Germinal center (tissue), 1 donor: ENCODE data around the gene PRUNE2.
"Not testable (repeated sequence)": the region's sequence is repeated elsewhere in the genome, so short reads cannot be mapped to it uniquely, and the experiment has no call there.

Experiments
- DNase-seq: peaks from one replicate; pipeline ENCODE4 v3.0.0; 2012; ENCODE audit warnings: mixed read lengths, low spot score

The PRUNE2 gene, protein sequence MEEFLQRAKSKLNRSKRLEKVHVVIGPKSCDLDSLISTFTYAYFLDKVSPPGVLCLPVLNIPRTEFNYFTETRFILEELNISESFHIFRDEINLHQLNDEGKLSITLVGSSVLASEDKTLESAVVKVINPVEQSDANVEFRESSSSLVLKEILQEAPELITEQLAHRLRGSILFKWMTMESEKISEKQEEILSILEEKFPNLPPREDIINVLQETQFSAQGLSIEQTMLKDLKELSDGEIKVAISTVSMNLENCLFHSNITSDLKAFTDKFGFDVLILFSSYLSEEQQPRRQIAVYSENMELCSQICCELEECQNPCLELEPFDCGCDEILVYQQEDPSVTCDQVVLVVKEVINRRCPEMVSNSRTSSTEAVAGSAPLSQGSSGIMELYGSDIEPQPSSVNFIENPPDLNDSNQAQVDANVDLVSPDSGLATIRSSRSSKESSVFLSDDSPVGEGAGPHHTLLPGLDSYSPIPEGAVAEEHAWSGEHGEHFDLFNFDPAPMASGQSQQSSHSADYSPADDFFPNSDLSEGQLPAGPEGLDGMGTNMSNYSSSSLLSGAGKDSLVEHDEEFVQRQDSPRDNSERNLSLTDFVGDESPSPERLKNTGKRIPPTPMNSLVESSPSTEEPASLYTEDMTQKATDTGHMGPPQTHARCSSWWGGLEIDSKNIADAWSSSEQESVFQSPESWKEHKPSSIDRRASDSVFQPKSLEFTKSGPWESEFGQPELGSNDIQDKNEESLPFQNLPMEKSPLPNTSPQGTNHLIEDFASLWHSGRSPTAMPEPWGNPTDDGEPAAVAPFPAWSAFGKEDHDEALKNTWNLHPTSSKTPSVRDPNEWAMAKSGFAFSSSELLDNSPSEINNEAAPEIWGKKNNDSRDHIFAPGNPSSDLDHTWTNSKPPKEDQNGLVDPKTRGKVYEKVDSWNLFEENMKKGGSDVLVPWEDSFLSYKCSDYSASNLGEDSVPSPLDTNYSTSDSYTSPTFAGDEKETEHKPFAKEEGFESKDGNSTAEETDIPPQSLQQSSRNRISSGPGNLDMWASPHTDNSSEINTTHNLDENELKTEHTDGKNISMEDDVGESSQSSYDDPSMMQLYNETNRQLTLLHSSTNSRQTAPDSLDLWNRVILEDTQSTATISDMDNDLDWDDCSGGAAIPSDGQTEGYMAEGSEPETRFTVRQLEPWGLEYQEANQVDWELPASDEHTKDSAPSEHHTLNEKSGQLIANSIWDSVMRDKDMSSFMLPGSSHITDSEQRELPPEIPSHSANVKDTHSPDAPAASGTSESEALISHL (N-terminal part only)

DNA sequence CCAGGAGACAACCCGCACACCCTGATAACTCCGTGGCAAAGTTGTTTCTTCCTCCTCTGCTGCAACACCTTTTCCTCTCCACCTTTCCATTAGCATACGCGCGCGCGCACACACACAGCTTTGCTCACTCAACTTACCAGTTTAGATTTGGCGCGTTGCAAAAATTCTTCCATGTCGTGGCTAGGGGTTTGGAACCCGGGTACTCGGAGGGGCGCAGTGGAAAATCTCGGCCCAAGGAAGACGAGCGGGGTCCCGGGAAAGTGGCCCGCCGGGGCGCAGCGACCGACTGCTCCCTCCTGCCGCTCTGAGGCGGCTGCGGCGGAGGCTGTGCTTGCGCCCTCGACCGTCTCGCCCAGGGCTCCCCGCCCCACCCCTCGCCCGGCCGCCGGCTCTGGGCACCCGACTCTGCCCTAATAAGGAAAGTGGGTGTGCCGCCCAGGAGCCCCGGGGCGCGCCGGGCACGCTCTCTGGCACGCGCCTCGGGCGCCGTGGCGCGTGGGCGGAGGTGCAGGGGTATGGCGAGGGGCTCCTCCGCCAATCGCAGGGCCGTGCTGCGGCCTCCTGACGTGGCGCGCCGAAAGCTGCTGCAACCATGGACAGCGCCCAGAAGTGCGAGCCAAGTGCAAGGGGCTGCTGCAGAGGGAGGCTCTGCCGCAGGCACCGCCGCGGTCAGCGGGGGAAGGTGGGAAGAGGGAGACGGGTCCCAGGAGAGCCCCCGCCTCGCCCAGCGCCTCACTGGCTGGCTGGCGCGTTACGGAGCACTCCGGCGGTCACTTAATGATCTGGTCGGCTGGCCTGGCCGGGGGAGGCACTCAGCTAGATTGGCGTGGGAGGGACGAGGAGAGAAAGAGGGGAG, at the start of gene PRUNE2:
Gene PRUNE2 (minus strand): TSS at position 324 of the 856 bp plus-strand sequence. CDS start 151 bp downstream, at position 173.
- DNase-seq: peak; percentile 35

DNA sequence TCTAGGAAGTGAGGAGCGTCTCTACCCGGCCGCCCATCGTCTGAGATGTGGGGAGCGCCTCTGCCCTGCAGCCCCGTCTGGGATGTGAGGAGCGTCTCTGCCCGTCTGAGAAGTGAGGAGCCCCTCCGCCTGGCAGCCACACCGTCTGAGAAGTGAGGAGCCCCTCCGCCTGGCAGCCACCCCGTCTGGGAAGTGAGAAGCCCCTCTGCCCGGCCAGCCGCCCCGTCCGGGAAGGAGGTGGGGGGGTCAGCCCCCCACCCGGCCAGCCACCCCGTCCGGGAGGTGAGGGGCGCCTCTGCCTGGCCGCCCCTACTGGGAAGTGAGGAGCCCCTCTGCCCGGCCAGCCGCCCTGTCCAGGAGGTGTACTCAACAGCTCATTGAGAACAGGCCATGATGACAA, 49.5 kb upstream of the PRUNE2 start:
- DNase-seq: not testable (repeated sequence)

DNA sequence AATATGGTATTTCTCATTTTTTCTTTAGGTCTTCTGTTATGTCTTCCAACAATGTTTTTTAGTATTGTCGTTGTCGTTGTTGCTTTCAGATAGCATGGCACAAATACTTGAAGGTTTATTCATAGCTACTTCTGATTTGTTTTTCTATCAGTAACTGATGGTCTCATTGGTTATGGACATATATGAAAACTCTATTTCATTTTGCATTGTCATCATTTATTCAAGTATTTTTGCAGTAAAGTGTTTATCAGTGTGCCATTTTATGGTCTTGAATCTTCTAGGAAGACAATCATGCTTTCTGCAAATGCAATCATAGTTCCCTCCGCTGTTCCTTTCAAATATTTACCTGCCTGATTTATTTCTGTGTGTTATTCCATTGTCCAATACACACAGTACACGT, 44.0 kb upstream of the PRUNE2 start:
- no peak for DNase-seq

DNA sequence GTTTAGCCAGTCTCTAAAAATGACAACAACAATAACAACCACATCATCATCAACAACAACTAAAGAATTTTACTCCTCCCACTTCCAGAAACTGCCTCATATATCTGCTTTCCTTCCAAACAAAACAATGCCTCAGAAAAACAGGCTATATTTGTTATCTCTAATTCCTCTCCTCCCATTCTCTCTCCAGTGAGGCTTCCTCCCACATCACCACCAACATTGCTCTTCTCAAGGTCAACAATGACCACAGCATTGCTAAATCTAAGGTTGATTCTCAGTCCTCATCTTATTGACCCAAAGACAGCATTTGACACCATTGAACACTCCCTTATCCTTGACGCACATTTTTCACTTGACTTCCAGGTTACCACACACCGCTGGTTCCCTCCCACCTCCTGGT, 38.1 kb upstream of the PRUNE2 start:
- no peak for DNase-seq

DNA sequence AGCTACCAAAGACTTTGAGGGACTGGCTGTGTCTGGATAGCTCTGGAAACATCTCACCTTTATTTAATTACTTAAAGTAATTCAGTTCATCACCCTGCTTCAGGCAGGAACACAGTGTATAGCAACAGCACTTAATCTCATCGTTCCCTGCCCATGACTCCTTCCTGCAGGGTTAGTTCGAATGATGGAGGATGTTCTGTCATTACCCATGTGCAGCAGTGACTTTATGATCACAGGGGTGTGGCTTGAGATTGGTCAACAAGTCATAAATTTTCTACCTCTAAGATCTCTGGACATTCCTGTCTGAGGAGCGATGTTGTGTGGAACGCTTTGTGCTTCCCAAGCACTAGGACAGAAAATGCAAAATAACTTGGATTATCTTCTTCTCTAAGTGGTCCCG, 37.1 kb upstream of the PRUNE2 start:
- no peak for DNase-seq

DNA sequence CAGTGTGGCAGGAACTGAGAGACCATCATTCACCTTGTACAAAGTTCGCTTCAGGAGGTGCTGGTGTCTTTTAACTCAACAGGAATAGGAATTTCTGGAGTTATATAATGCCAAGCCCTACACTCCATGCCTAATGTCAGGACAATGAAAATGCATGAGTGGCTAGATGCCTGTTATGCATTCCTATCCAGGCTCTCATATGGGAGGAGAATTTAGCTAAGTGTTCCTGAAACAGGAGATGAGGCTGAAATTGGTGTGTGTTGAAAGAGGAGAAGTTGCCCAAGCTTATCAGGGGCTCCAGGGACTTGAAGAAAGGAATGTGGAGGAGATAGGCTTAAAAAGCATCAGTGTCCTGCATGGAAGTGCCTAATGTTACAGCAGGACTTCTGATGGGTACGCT, 26.8 kb upstream of the PRUNE2 start:
- DNase-seq: no peak

DNA sequence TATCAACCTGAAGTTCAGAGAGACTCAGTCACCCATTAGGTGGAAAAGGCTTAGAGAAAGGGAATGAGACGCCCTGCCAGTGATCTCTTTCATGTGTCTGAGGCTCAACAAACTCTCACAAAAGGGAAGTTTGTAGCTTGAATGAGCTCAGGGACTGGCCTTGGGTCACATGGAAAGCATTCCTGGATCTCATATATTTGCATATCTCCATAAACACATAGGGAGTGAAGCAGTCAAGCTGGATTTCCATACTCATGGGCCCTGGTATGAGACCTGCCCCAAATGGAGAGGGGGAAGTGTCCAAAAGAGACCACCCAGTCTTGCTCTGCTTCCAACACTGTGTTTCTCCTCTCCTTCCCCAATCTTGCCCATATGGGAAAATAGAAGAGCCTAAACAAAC, 26.4 kb upstream of the PRUNE2 start:
- DNase-seq: no peak

DNA sequence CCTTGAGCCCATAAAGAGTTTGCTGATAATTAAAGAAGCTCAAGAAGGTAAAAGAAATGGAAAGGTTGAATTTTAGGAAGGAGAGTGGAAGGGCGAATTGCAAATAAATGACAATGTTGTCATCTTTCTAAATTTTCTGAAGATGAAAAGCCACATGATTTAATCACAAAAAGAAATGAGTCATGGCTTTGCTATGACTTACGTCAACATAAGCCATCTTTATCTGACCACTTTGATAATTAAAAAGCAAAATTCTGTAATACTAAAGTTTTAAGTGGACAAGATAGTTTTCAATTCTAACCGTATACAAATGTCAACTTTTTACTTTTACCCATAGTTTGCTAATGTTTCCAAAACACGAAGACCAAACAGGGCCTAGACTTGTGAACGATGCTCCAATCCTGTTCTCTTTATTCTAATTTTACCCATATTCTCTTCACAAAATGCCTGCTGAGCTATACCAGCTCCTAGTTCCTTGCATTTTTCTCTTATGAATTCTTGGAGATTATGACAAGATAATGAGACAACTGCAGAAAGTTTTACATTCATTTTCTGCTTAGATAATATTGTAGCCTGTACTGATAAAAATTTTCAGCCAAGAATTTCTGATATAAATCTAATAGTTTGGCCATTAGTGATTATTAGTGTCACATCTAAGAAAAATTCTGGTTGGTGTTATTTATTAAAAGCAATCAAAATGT, 21.8 kb upstream of the PRUNE2 start:
- DNase-seq: no peak

DNA sequence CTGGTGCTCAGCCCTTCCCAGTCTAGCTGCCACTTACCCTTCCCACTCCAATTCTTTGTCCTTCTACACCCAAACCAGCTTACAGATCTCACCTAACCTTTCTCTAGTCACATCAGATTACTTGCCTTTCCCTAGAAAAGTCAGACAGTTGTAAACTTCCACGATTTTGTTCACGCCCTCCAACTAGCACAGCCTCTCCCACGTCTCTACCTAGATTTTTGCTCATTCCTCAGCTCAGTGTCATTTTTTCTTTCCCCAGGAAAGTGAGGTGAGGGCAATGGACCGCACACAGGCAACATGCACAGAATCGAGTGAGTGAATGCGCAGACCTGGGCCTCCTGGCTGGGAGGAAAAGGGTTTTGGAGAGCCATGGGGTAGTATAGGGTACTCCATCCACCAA, 20.9 kb upstream of the PRUNE2 start:
- no peak for DNase-seq

DNA sequence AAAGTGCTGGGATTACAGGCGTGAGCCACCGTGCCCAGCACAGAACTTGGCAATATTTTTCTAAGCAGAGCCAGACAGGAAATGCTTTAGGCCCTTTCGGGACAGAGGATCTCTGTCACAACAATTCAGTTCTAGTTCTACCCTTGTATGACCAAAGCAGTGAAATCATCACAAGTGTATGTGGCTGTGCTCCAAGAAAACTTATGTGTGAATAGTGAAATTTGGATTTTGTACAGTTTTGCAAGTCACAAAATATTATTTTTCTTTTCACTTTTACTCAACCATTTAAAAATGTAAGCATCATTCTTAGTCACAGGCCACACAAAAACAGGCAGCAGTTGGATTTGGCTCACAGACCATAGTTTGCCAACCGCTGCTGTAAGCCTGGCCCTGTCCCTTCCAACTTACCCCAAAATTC, 20.4 kb upstream of the PRUNE2 start:
- DNase-seq: no peak

DNA sequence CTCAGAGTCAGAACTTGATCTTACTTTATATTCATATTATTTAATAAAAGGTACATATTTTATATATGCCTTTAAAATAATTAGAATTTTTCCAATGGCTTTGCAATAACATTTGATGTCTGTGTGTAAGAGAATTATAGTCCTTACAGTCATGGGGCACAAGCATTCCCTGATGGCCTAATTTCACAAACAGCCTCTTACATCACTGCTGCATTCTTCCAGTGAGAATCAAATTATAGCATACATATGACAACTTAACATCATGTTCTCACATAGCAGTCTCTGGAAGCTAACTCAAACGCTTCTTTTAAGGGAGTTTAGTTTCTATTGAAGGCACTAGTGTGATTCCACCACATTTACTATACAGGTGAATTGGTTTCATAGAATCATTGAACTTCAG, 15.3 kb upstream of the PRUNE2 start:
- no peak for DNase-seq

DNA sequence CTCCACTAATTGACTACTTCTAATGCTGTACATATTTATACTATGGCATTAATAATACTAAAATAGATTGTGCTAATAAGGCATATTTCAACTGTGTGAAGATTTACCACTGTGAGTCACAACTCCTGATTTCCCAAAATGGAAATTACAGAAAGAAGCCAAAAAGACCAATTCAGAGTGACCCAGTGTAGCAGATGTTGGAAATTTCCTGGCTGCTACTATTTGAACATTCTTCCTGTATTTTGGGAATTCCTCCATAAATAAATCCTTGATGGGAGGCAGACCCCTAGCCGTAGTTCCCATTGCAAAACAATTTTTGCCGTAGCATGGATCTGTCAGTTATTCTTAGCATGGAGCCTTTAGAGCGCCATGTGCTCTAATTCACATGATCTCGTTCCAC, 11.4 kb upstream of the PRUNE2 start:
- DNase-seq: no peak

DNA sequence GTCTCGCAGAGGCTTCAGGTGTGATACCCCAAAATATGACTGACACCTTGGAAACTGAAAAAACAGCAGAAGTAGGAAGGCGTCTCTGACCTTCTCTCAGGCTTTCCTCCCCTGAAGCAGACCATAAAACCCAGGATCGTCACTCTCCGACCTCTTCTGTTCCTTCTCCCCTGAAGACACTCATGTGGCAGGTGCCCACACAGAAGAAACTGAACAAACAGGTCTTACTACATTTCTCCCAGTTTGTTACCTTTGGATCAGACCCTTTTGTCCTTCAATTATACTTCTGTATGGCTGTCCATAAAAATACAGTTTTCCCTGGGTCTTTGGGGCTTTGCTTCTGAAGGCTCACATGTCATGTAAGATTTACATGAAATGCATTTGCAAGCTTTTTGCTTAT, 10.3 kb upstream of the PRUNE2 start:
- no peak for DNase-seq

DNA sequence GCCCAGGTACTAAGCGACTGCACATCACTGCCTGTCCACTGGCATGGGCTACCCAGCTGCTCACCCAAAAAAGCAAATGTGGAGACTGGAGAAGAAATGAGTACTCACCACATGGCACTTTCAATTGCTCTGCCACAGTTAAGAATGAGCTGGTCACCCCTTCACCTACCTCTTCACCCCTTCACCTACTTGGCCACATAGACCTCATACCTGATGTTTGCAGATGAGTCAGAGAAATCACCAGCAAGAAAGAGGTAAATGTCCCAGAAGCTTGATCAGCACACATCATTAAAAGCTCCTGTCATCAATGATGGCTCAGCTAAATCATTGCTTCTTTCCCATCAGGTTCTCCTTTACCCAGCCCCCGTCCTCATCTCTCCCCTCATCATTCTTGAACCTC, 7.6 kb upstream of the PRUNE2 start:
- DNase-seq: no peak

DNA sequence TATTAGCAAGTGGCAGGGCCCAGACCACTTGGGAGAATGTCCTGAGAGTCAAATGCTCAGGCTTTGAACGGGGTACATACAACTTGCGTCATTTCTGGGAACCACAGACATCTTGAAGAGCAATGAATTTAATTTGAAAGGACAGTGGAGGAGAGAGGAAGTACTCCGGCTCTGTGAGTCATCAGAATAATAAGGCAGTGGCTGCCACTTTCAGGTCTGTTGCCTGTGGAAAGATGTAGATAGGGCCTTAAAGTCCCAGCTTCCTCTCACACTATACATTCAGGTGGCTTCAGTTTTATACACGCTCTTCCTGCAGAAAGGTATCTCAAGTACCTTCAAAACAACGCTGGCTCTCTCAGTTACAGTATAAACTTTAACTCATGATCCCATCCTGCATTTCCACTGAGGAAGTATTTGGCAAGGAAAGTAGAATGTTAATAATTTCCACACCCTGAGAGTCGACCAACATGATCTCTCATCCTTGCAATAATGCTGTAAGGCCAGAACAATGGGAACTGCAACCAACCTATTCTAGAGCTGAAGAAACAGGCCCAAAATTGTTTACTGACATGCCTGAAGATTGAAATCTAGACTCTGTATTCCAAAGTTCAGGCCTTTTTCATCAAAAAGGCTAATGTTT, 6.8 kb upstream of the PRUNE2 start:
- no peak for DNase-seq

DNA sequence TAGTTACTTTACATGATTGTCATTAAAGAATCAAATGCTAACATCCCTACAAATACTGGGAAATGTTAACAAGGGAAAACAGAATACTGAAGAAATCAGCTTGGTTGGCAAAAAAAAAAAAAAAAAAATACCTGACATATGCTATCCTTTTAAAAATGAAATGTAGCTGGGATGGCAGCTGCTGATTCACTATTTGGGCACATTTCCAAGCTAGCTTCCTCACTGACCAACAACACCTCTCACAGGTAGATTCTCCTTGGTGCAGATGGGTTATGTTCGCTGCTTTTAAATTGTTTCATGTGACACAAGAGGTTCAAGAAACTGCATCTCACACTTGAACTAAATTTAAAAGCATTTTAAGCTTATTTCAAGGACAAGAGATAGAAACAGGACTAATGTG, 6.1 kb upstream of the PRUNE2 start:
- no peak for DNase-seq

DNA sequence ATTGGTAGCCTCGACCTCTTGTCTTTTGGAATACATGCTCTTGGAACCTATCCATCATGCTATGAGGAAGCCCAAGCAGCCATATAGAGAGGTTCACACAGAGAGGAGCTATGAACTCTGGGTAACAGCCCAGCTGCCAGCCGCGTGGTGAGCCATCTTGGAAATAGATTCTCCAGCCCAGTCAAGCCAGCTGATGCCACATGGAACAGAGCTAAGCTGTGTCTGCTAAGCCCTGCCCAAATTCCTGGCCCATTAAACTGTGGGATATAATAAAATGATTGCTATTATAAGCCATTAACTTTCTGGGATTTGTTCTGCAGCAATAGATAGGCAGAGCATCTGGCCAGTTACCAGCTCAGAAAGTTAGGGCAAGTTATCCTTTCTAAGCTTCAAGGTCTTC, 4.9 kb upstream of the PRUNE2 start:
- no peak for DNase-seq

DNA sequence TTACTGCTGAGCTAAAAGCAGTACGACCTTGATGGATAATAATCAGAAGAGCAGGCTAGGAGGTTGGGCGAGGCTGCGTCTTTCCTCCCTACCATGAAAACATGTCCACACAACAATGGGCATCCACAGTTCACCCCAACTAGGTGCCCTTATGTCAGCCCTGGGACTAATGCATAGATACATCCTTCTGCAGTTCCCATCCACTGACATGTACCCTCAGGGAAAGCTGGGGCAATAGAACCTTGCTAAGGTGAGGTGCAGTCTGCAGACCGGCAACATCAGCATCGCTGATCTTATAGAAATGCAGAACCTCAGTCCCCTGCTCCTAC, 697 bp upstream of the PRUNE2 start:
- no peak for DNase-seq

DNA sequence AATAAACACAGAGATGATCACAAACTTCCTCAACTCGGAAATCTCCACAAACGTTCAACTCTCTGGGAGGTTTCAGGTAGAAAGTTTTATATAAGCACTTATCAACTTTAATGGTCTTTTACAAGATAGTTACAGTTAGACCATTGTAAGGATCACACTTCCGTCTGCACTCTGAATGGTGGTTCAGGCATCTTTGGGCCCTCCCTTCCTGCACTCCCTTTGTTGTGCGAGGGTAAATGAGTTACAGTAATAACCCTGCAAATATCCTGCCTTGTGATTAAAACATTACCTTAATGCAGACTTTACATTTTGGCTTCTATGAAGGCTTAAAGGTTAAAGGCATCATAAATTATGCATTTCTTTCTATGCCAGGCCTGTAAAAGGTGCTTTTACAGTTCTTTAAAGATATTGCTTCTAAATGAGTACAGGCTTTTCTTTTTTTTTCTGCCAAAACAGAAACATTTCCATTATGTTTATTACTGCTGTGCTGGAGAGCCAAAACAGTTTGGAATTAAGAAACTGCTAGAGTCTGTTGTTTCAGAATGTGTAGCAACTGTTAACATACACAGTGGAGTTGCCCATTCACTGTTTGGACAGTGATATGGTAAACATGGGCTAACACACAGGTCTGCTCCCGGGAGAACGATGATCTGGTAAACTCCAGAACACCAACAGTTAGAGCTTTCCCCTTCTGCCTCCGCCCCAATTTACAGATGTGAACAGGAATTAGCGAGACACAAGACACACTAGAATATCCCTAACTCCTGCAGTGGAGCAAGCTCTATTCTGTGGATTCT, 1.1 kb downstream of the PRUNE2 start:
- DNase-seq: no peak

DNA sequence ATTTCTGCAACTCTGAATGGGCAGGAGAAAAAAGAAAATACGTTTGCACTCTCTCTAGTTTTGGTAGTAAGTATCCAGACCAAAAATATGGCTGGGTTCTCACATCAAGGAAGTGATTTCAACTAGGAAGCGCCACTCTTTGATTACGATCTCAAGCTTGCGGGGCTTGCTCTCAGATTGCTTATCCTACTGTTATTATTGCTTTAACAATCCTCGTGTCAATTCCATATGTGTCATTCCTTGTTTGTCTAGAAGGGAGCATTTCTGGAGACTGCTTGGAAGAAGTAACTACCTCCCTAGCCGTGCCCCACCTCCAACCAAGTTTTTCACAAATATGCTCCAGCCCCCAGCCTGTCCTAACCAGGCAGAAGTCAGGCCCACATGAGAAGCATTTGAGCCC, 3.5 kb downstream of the PRUNE2 start:
- no peak for DNase-seq
